Lower leg skin (tissue), 3 donors: ENCODE measurements around the gene ASAP3.

Experiments
- POLR2A ChIP-seq, 2 donors: fragments of 450-650 bp; IDR thresholded peaks; one replicate each; pipeline ENCODE4 v1.6.1; 2016 to 2017; ENCODE audit warnings: antibody characterized with exemption in 2 of 2, mild to moderate bottlenecking in 1 of 2, moderate library complexity in 1 of 2
- TF ChIP-seq, protein P1 (sequence below), 3 donors: fragments of 450-650 bp; IDR thresholded peaks; one replicate each; pipeline ENCODE4 v1.5.1; 2016; ENCODE audit warnings: antibody characterized with exemption in 3 of 3, mild to moderate bottlenecking in 3 of 3, moderate library complexity in 2 of 3

DNA sequence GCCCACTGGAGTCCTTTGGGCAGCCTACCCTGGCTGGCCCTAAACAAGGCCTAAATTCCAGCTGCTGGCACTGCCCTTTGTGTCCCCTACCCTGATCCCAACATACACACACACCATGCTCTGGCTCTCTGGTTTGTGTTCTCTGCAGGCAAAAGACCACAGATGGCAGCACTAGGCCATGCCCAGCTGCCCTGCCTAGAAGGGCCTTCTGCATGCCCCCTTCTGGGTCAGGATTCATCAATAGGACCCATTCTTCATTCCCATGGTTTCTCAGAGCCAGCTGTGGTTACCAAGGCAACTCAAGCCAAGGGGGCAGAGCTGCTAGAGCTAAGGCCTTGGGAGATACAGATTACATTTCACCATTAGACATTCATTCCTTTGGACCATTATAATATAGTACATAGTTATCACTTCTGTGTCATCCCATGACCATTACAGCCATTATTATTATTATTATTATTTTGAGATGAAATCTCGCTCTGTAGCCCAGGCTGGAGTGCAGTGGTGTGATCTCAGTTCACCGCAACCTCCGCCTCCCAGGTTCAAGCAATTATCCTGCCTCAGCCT lies 17.5 kb downstream of the ASAP3 start:
- no peak for TF ChIP-seq POLR2A (IDR thresholded peaks at IDR 0.05)
- TF ChIP-seq, protein P1, sequence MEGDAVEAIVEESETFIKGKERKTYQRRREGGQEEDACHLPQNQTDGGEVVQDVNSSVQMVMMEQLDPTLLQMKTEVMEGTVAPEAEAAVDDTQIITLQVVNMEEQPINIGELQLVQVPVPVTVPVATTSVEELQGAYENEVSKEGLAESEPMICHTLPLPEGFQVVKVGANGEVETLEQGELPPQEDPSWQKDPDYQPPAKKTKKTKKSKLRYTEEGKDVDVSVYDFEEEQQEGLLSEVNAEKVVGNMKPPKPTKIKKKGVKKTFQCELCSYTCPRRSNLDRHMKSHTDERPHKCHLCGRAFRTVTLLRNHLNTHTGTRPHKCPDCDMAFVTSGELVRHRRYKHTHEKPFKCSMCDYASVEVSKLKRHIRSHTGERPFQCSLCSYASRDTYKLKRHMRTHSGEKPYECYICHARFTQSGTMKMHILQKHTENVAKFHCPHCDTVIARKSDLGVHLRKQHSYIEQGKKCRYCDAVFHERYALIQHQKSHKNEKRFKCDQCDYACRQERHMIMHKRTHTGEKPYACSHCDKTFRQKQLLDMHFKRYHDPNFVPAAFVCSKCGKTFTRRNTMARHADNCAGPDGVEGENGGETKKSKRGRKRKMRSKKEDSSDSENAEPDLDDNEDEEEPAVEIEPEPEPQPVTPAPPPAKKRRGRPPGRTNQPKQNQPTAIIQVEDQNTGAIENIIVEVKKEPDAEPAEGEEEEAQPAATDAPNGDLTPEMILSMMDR (IDR thresholded peaks at IDR 0.05): no peak
